Measurements from ENCODE around the gene ZBTB16.

DNA sequence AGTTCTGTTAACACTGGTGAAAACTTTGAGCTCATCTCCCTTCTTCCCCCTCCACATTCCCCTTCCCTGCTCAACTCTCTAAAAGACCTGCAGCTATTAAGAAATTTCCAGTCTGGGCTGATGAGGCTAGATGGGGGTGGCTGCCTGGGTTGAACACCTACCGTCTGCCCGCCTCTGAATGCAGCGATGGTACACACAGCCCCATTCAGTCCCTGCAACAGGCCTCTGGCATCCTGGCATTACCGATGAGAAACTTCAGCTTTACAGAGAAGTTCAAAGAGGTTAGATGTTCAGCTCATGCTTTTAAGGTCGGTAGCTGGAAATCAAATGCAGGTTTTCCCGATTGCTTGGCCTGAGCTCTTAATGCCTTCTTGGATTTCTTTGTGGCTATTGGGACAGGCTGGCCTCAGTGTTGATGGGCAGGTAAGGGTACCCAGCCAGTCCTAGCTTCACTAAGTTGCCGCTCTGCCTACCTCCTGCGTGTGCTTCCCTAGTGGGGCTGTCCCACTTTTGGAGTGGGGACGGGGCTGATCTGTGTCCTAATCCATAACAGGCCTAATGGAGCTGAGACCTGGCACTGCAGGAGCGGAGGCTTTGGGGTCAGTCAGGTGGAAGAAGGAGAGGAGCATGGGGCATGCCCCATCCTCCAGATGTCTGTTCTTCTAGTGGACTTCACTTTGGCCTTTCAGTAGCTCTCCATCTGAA is 49.1 kb downstream of the ZBTB16 start:
- no peak for TF ChIP-seq ZSCAN5A (tag by site-specific recombination; IDR thresholded peaks at IDR 0.05)
- TF ChIP-seq, protein P1, sequence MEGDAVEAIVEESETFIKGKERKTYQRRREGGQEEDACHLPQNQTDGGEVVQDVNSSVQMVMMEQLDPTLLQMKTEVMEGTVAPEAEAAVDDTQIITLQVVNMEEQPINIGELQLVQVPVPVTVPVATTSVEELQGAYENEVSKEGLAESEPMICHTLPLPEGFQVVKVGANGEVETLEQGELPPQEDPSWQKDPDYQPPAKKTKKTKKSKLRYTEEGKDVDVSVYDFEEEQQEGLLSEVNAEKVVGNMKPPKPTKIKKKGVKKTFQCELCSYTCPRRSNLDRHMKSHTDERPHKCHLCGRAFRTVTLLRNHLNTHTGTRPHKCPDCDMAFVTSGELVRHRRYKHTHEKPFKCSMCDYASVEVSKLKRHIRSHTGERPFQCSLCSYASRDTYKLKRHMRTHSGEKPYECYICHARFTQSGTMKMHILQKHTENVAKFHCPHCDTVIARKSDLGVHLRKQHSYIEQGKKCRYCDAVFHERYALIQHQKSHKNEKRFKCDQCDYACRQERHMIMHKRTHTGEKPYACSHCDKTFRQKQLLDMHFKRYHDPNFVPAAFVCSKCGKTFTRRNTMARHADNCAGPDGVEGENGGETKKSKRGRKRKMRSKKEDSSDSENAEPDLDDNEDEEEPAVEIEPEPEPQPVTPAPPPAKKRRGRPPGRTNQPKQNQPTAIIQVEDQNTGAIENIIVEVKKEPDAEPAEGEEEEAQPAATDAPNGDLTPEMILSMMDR (tag by site-specific recombination; IDR thresholded peaks at IDR 0.05), result no peak
- no peak for TF ChIP-seq ZBTB1 (tag by site-specific recombination; IDR thresholded peaks at IDR 0.05)
- no peak for TF ChIP-seq ZNF549 (tag by site-specific recombination; IDR thresholded peaks at IDR 0.05)
- TF ChIP-seq ZNF76 (tag by site-specific recombination; IDR thresholded peaks at IDR 0.05; ENCODE audit: borderline replicate concordance, low read depth), result no peak

Data from HEK293 (cell line).